ENCODE results near the gene RIMBP3C.
"Not testable (repeated sequence)": the region's sequence is repeated elsewhere in the genome, so short reads cannot be mapped to it uniquely, and the experiment has no call there.

DNA sequence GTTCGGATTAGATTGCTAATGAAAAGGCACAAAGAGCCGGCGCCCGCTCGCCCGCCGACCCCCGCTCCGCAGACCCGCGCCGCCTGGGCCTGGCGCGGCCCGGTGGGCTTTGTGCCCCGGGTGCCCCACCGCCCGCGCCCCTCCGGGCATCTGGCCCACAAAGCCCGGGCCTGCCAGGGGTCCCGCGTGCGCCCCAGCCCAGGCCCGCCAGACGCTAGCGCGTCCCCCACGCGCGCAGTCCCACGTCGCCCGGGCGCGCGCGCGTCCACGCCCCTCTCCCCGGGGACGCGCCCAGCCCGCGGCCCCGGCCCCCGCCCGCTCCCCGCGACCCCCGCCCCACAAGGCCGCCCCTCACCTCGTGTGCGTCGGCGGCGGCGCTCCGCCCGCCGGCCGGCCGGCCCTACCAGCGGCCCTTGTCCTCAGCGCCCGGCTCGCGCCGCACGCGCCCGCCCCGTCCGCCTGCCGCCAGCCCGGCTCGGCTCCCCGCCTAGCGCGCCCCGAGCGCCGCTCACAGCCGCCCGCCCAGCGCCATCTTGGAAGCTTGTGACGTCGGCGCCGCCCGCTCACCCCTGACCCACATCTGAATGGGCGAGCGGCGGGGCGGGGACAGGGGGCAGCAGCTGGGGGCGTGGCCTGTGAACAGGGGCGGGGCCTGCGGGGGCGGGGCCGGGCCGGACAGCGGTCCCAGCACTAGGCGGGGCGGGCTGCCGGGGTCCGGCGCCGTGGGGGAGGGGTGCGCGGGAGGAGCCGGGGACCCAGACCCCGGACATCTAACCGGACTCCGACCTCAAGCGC, 34.1 kb downstream of the RIMBP3C start:
- TF ChIP-seq POLR2AphosphoS5, POLR2A (IDR thresholded peaks at IDR 0.05; ENCODE audit: low read depth, low read length): not testable (repeated sequence)
